Stimulated activated memory B cell treated with anti-CD40 and anti-IgM and Interleukin-4, amounts not matched to agents 10 μg/mL and 1 μg/mL and 100 μg/mL, for 72 hours (primary cell): Measurements from ENCODE around the gene CASZ1.

Source experiments
- ATAC-seq: fragments of 150-1000 bp; cut with Tn5 transposase; 2 replicates; pipeline ENCODE4 v1.10.0; 2021
- H3K27ac Mint-ChIP-seq: one replicate; pipeline ENCODE4 v1.8.0; 2022; ENCODE audit warnings: mild to moderate bottlenecking, mixed read lengths
- H3K27me3 Mint-ChIP-seq: one replicate; pipeline ENCODE4 v1.8.0; 2022; ENCODE audit warnings: mixed read lengths
- H3K36me3 Mint-ChIP-seq: one replicate; pipeline ENCODE4 v1.8.0; 2022; ENCODE audit warnings: mixed read lengths
- H3K4me1 Mint-ChIP-seq: one replicate; pipeline ENCODE4 v1.8.0; 2022; ENCODE audit warnings: mixed read lengths
- H3K4me3 Mint-ChIP-seq: one replicate; pipeline ENCODE4 v1.8.0; 2022; ENCODE audit warnings: mild to moderate bottlenecking, moderate library complexity, mixed read lengths
- H3K9me3 Mint-ChIP-seq: one replicate; pipeline ENCODE4 v1.8.0; 2022; ENCODE audit warnings: mixed read lengths

Gene CASZ1

GRCh38 chr1:10646347-10646861 is 150.0 kb downstream of the CASZ1 start:
- Mint-ChIP-seq H3K27ac (no peak overlapping the region), H3K4me3 (no peak overlapping the region), H3K36me3 (peaks cover 36% of the 10 kb centered on the region), H3K9me3 (no peaks in the 10 kb centered on the region), H3K27me3 (no peaks in the 10 kb centered on the region), H3K4me1 (no peaks in the 10 kb centered on the region)
- no peak for ATAC-seq

GRCh38 chr1:10644307-10645128 is 151.9 kb downstream of the CASZ1 start:
- no peak for ATAC-seq
- Mint-ChIP-seq H3K27ac (no peak overlapping the region), H3K4me3 (no peak overlapping the region), H3K27me3 (no peaks in the 10 kb centered on the region), H3K4me1 (no peaks in the 10 kb centered on the region), H3K9me3 (no peaks in the 10 kb centered on the region), H3K36me3 (peaks cover 47% of the 10 kb centered on the region)

GRCh38 chr1:10643607-10644306 is 152.7 kb downstream of the CASZ1 start:
- Mint-ChIP-seq H3K27me3 (no peaks in the 10 kb centered on the region), H3K27ac (no peak overlapping the region), H3K4me1 (no peaks in the 10 kb centered on the region), H3K9me3 (no peaks in the 10 kb centered on the region), H3K36me3 (peaks cover 50% of the 10 kb centered on the region), H3K4me3 (no peak overlapping the region)
- no peak for ATAC-seq

DNA sequence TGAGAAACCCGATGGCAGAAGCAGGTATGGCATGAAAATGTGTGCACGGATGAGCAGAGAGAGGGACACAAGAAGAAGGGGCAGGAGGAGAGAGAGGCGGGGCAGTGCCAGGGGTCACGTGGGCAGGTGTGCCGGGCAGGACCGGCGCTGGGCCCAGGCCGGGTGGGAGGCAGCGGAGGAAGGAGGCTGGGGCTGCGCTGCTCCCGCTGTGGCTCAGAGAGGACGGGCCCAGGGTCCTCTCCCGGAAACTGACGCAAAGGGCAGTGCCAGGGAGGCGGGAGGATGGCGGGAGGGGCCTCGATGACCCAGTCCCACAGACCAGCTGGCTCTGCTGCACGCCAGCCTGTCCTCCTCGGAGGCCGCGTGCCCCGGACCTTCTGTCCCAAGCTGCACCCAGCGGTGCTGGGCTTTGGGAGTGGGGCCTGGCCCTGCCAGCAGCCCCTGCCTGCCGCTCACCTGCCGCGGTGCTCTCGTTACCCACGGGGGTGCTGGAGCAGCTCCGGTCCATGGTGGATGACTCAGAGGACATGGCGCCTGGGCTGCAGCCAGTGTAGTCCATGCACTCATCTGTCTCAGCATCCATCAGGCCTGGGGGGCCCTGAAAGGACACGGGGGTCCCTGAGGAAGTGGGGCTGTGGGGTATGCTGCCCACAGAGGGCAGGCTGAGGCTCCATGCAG is 153.9 kb downstream of the CASZ1 start:
- no peaks in the 10 kb centered on the region for H3K4me1 Mint-ChIP-seq
- no peak overlapping the region for H3K4me3 Mint-ChIP-seq
- no peaks in the 10 kb centered on the region for H3K9me3 Mint-ChIP-seq
- no peak overlapping the region for H3K27ac Mint-ChIP-seq
- no peak for ATAC-seq
- H3K36me3 Mint-ChIP-seq, result peaks cover 45% of the 10 kb centered on the region
- no peaks in the 10 kb centered on the region for H3K27me3 Mint-ChIP-seq

DNA sequence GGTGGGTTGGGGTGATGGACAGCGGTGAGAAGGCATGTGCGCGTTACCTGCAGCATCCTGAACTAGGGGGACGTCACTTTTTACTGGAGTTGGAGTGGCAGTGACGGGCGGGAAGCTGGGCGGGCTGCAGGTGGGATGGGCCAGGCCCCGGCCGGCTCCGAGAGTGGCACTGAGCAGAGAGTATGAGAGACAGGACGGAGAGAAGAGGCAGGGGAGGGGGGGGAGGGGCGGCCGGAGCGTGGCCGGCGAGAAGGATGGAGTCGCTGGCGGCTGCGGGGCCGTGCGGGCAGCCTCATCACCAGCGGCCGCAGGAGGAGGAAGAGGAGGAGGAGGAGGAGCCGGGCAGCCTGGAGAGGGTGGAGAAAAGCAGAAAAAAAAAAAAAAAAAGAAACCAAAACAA is 154.5 kb downstream of the CASZ1 start:
- no peak for ATAC-seq
- no peak overlapping the region for H3K27ac Mint-ChIP-seq
- no peaks in the 10 kb centered on the region for H3K27me3 Mint-ChIP-seq
- H3K4me1 Mint-ChIP-seq, result no peaks in the 10 kb centered on the region
- no peak overlapping the region for H3K4me3 Mint-ChIP-seq
- peaks cover 50% of the 10 kb centered on the region for H3K36me3 Mint-ChIP-seq
- H3K9me3 Mint-ChIP-seq, result no peaks in the 10 kb centered on the region

- ATAC-seq, result no peak
- H3K27me3 Mint-ChIP-seq, result no peaks in the 10 kb centered on the region
Observed at GRCh38 chr1:10640843-10641553, 155.4 kb downstream of the CASZ1 start.

GRCh38 chr1:10639775-10640578 is 156.5 kb downstream of the CASZ1 start:
- Mint-ChIP-seq H3K27ac (no peak overlapping the region), H3K4me3 (no peak overlapping the region), H3K4me1 (no peaks in the 10 kb centered on the region), H3K27me3 (no peaks in the 10 kb centered on the region), H3K36me3 (peaks cover 42% of the 10 kb centered on the region), H3K9me3 (no peaks in the 10 kb centered on the region)
- no peak for ATAC-seq

More at GRCh38 chr1:10640843-10641553, 155.4 kb downstream of the CASZ1 start:
- H3K36me3 Mint-ChIP-seq, result peaks cover 49% of the 10 kb centered on the region
- no peaks in the 10 kb centered on the region for H3K9me3 Mint-ChIP-seq
- H3K4me1 Mint-ChIP-seq, result no peaks in the 10 kb centered on the region
- no peak overlapping the region for H3K27ac Mint-ChIP-seq
- H3K4me3 Mint-ChIP-seq, result no peak overlapping the region

- H3K4me3 Mint-ChIP-seq, result no peak overlapping the region
- no peak for ATAC-seq
Observed at GRCh38 chr1:10639011-10639774, 157.3 kb downstream of the CASZ1 start.

GRCh38 chr1:10638559-10639005 is 157.9 kb downstream of the CASZ1 start:
- H3K27ac Mint-ChIP-seq, result no peak overlapping the region
- peak; percentile 15 for ATAC-seq
- no peaks in the 10 kb centered on the region for H3K27me3 Mint-ChIP-seq
- no peaks in the 10 kb centered on the region for H3K4me1 Mint-ChIP-seq
- H3K9me3 Mint-ChIP-seq, result no peaks in the 10 kb centered on the region
- H3K36me3 Mint-ChIP-seq, result peaks cover 37% of the 10 kb centered on the region
- no peak overlapping the region for H3K4me3 Mint-ChIP-seq

More at GRCh38 chr1:10639011-10639774, 157.3 kb downstream of the CASZ1 start:
- Mint-ChIP-seq H3K9me3 (no peaks in the 10 kb centered on the region), H3K27ac (no peak overlapping the region), H3K4me1 (no peaks in the 10 kb centered on the region), H3K27me3 (no peaks in the 10 kb centered on the region), H3K36me3 (peaks cover 39% of the 10 kb centered on the region)

DNA sequence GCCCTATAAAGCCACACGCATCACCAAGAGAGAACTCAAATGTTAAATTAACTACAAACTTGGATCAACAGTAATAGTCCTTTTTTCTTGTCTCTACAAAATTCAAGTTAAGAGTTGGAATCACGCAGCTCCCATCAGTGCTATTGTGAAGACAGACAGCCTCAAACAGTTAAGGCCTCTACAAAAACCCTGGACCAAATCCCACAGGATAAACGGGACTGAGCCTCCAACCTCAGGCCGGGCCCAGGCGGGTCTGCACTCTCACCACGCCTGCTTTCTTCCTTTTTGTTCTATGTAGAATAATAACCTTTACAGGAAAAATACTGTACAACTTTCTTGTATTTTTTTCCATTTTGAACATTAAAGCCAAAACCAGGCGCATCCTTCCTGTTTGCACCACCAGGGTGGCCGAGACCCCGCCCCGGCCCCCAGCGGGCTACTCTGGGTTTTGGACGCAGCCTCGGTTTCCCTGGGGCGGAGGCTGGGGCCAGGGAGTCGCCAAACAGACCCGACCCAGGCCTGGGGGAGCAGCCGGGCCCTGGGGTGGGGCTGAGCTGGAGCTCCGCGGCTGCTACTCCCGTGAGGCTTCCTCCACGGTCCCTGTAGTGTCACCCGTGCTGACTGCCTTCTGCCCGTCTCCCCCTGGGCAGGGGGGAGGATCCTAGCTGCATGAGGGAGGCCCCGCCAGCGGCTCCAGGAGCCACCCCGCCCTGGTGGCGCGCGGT is 158.4 kb downstream of the CASZ1 start:
- H3K4me3 Mint-ChIP-seq, result no peak overlapping the region
- no peaks in the 10 kb centered on the region for H3K4me1 Mint-ChIP-seq
- no peaks in the 10 kb centered on the region for H3K9me3 Mint-ChIP-seq
- H3K36me3 Mint-ChIP-seq, result peaks cover 37% of the 10 kb centered on the region
- ATAC-seq, result no peak
- no peaks in the 10 kb centered on the region for H3K27me3 Mint-ChIP-seq
- H3K27ac Mint-ChIP-seq, result no peak overlapping the region

DNA sequence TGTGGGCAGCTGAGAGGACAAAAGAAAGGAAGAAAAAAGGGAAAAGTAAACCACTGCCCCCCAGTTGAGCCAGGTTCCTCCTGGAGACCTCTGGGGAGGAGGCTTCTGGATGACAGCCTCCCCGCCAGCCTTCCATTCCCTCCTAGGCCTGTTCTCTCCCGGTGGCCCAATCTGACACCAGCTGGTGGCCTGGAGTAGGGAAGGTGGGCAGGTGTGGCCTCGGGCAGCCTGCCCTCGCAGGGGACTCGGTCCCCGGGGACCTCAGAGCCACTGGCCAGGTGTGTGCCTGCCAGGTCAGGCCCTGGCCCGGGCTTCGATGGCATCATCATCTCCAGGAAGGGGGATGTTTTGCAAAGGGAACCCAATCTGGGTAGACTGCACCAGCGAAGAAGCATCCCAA is 159.0 kb downstream of the CASZ1 start:
- H3K27me3 Mint-ChIP-seq, result no peaks in the 10 kb centered on the region
- ATAC-seq, result no peak
- peaks cover 35% of the 10 kb centered on the region for H3K36me3 Mint-ChIP-seq
- no peak overlapping the region for H3K4me3 Mint-ChIP-seq
- no peak overlapping the region for H3K27ac Mint-ChIP-seq
- H3K9me3 Mint-ChIP-seq, result no peaks in the 10 kb centered on the region
- H3K4me1 Mint-ChIP-seq, result no peaks in the 10 kb centered on the region

DNA sequence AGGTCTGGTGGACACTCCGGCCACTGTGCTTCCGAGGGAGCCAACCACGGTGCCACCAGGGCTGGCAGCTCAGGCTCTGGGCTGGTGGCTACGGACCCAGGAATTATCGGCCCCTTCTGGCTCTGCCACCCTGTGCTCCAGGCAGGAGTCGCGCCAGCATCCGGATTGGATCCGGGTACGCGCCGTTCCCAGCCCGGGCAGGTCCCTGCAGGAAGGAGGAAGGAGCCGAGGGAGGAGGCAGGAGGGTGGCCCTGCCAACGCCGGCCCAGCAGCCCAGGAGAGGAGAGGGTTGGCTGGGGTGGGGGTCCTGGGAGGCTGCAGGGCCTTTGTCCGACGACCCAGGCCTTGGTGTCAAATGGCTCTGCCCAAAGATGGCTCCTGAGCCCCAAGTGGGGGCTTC is 160.5 kb downstream of the CASZ1 start:
- peaks cover 21% of the 10 kb centered on the region for H3K36me3 Mint-ChIP-seq
- no peak overlapping the region for H3K27ac Mint-ChIP-seq
- no peaks in the 10 kb centered on the region for H3K4me1 Mint-ChIP-seq
- no peaks in the 10 kb centered on the region for H3K9me3 Mint-ChIP-seq
- ATAC-seq, result no peak
- H3K4me3 Mint-ChIP-seq, result no peak overlapping the region
- no peaks in the 10 kb centered on the region for H3K27me3 Mint-ChIP-seq
